COR-L47 (cell line): ENCODE results near the gene EXOC1.
"Not testable (repeated sequence)": the region's sequence is repeated elsewhere in the genome, so short reads cannot be mapped to it uniquely, and the experiment has no call there.

Experiments
- DNase-seq: peaks from one replicate; lab custom pipeline; 2025; lab: John Stamatoyannopoulos, UW

EXOC1 gene

GRCh38 chr4:55853484-55854046, at the start of gene EXOC1:
Gene EXOC1, plus strand, starts transcription at chr4:55853648. Its CDS starts 4,676 bp downstream, at chr4:55858324.
- DNase-seq, result peak; percentile 97

GRCh38 chr4:55807556-55807955, 45.9 kb upstream of the EXOC1 start:
- no peak for DNase-seq

- no peak for DNase-seq
Observed at GRCh38 chr4:55808186-55808585, 45.3 kb upstream of the EXOC1 start.

GRCh38 chr4:55808632-55809031, 44.8 kb upstream of the EXOC1 start:
- DNase-seq, result no peak

GRCh38 chr4:55817691-55818090, 35.8 kb upstream of the EXOC1 start:
- no peak for DNase-seq

GRCh38 chr4:55819634-55820033, 33.8 kb upstream of the EXOC1 start, which contains the start of gene EXOC1L:
Gene EXOC1L, plus strand, starts transcription at chr4:55819790. Its CDS starts 237 bp downstream, at chr4:55820027.
- DNase-seq, result no peak

GRCh38 chr4:55820279-55820678, 33.2 kb upstream of the EXOC1 start:
- DNase-seq, result no peak

GRCh38 chr4:55822329-55822728, 31.1 kb upstream of the EXOC1 start:
- no peak for DNase-seq

- no peak for DNase-seq
Observed at GRCh38 chr4:55824865-55825264, 28.6 kb upstream of the EXOC1 start.

- no peak for DNase-seq
Observed at GRCh38 chr4:55826986-55827385, 26.5 kb upstream of the EXOC1 start.

- no peak for DNase-seq
Observed at GRCh38 chr4:55827582-55827981, 25.9 kb upstream of the EXOC1 start.

GRCh38 chr4:55830048-55830447, 23.4 kb upstream of the EXOC1 start:
- no peak for DNase-seq

- DNase-seq, result no peak
Observed at GRCh38 chr4:55830716-55831115, 22.7 kb upstream of the EXOC1 start.

- DNase-seq, result no peak
Observed at GRCh38 chr4:55834086-55834795, 19.2 kb upstream of the EXOC1 start.

GRCh38 chr4:55837903-55838302, 15.5 kb upstream of the EXOC1 start:
- DNase-seq, result no peak

GRCh38 chr4:55838356-55838755, 15.1 kb upstream of the EXOC1 start:
- no peak for DNase-seq

- no peak for DNase-seq
Observed at GRCh38 chr4:55838952-55839351, 14.5 kb upstream of the EXOC1 start.

- no peak for DNase-seq
Observed at GRCh38 chr4:55840956-55841355, 12.5 kb upstream of the EXOC1 start.

GRCh38 chr4:55841373-55842239, 11.8 kb upstream of the EXOC1 start:
- DNase-seq, result not testable (repeated sequence)

- DNase-seq, result not testable (repeated sequence)
Observed at GRCh38 chr4:55842312-55842711, 11.1 kb upstream of the EXOC1 start.

GRCh38 chr4:55849724-55850123, 3.7 kb upstream of the EXOC1 start:
- no peak for DNase-seq

- no peak for DNase-seq
Observed at GRCh38 chr4:55851885-55852284, 1.6 kb upstream of the EXOC1 start.

GRCh38 chr4:55854129-55854528, 681 bp downstream of the EXOC1 start:
- no peak for DNase-seq
